B cell (primary cell): ENCODE results near the gene PFDN2. TPM values are rescaled to one million over a fixed set of nuclear protein-coding genes. Genes with fewer than 3 reads are reported as not detected.

Experiments
- ATAC-seq: fragments of 200-7000 bp; cut with Tn5 transposase; one replicate; pipeline ENCODE4 v1.10.0; 2021; ENCODE audit warnings: low read depth, mild to moderate bottlenecking, moderate number of reproducible peaks, moderate library complexity
- CTCF ChIA-PET: fragments of 350-600 bp; sonication (Branson Sonifier 250); formaldehyde crosslinking; loops from one replicate; lab custom pipeline; 2021; ENCODE audit warnings: antibody characterized with exemption, inconsistent platforms; lab: Charles Lee
- POLR2A ChIA-PET: fragments of 350-600 bp; sonication (Branson Sonifier 250); formaldehyde crosslinking; loops from one replicate; lab custom pipeline; 2021; ENCODE audit warnings: antibody characterized with exemption; lab: Charles Lee
- DNase-seq: peaks from one replicate; pipeline ENCODE4 v3.0.0; 2013
- H2AFZ ChIP-seq: 2 replicates; pipeline ENCODE4 v1.6.1; 2012; ENCODE audit warnings: mild to moderate bottlenecking, low read depth, low read length; ENCODE audit not compliant: insufficient read depth, poor library complexity, severe bottlenecking
- H3K27ac ChIP-seq, 2 donors: 1 replicate in 1 of 2; 2 replicates in 1 of 2; pipeline ENCODE4 v1.5.1; 2012 to 2013; ENCODE audit warnings: low read length in 2 of 2, mild to moderate bottlenecking in 2 of 2, moderate library complexity in 1 of 2
- H3K27me3 ChIP-seq, 4 experiments: fragments of 200-600 bp in 1 of 4; sonication (generic) in 1 of 4; replicated peaks in 1 of 4; 1 replicate in 2 of 4; 2 replicates in 2 of 4; pipeline versions ENCODE4 v1.6.1 to v1.7.0; 2013 to 2016; ENCODE audit warnings: low read length in 3 of 4, mild to moderate bottlenecking in 2 of 4, mixed read lengths in 1 of 4, moderate library complexity in 1 of 4; ENCODE audit not compliant: insufficient read depth in 4 of 4, control insufficient read depth in 3 of 4; ENCODE audit errors: control extremely low read depth in 1 of 4
- H3K36me3 ChIP-seq, 2 experiments: replicated peaks in 1 of 2; 1 replicate in 1 of 2; 2 replicates in 1 of 2; pipeline versions ENCODE4 v1.6.1 to v1.7.1; 2013; ENCODE audit warnings: low read length in 1 of 2; ENCODE audit not compliant: insufficient read depth in 2 of 2, control insufficient read depth in 1 of 2; ENCODE audit errors: control extremely low read depth in 1 of 2, extremely low read depth in 1 of 2
- H3K4me1 ChIP-seq, 2 donors: fragments of 200-600 bp in 1 of 2; sonication (generic) in 1 of 2; 1 replicate in 1 of 2; 2 replicates in 1 of 2; pipeline versions ENCODE4 v1.5.1 to v1.6.1; 2013 to 2017; ENCODE audit warnings: low read length in 2 of 2; ENCODE audit not compliant: control insufficient read depth in 2 of 2, insufficient read depth in 2 of 2
- H3K4me2 ChIP-seq: replicated peaks from 2 replicates; pipeline ENCODE3; 2012; ENCODE audit warnings: mild to moderate bottlenecking, low read depth, low read length; ENCODE audit not compliant: poor library complexity, severe bottlenecking
- H3K4me3 ChIP-seq, 5 experiments: fragments of 200-600 bp in 1 of 5; sonication (generic) in 1 of 5; 1 replicate in 3 of 5; 2 replicates in 2 of 5; pipeline versions ENCODE4 v1.5.1 to v1.7.0; 2011 to 2016; ENCODE audit warnings: low read length in 4 of 5, mild to moderate bottlenecking in 4 of 5, low read depth in 2 of 5, control low read depth in 1 of 5, moderate library complexity in 1 of 5; ENCODE audit not compliant: insufficient read depth in 1 of 5; ENCODE audit errors: control extremely low read depth in 1 of 5, extremely low read depth in 1 of 5
- H3K79me2 ChIP-seq: fragments of 200-600 bp; sonication (generic); one replicate; pipeline ENCODE4 v1.6.0; 2016; ENCODE audit warnings: low read length; ENCODE audit not compliant: control insufficient read depth, insufficient read depth
- H3K9ac ChIP-seq: fragments of 200-600 bp; sonication (generic); 2 replicates; pipeline ENCODE4 v1.6.1; 2017; ENCODE audit warnings: mild to moderate bottlenecking, low read length, moderate library complexity
- H3K9me3 ChIP-seq, 3 donors: one replicate each; pipeline versions ENCODE4 v1.6.1 to v1.7.1; 2013; ENCODE audit warnings: low read length in 2 of 3; ENCODE audit not compliant: control insufficient read depth in 2 of 3, insufficient read depth in 1 of 3; ENCODE audit errors: control extremely low read depth in 1 of 3
- H4K20me1 ChIP-seq: 2 replicates; pipeline ENCODE4 v1.6.0; 2012; ENCODE audit warnings: mild to moderate bottlenecking, low read length; ENCODE audit not compliant: insufficient read depth, control insufficient read depth, poor library complexity, severe bottlenecking
- H3K27ac Mint-ChIP-seq: one replicate; pipeline ENCODE4 v1.8.0; 2021; ENCODE audit warnings: mixed read lengths
- H3K27me3 Mint-ChIP-seq: one replicate; pipeline ENCODE4 v1.8.0; 2021; ENCODE audit warnings: mixed read lengths
- H3K4me1 Mint-ChIP-seq: one replicate; pipeline ENCODE4 v1.8.0; 2021; ENCODE audit warnings: mixed read lengths
- H3K4me3 Mint-ChIP-seq: one replicate; pipeline ENCODE4 v1.8.0; 2021; ENCODE audit warnings: mixed read lengths
- H3K9me3 Mint-ChIP-seq: one replicate; pipeline ENCODE4 v1.8.0; 2022; ENCODE audit warnings: mixed read lengths; ENCODE audit not compliant: insufficient read depth
- EZH2 ChIP-seq: IDR thresholded peaks from 2 replicates; pipeline ENCODE4 v1.6.1; 2012; ENCODE audit warnings: borderline replicate concordance, low read depth, mild to moderate bottlenecking, moderate library complexity, low read length; ENCODE audit not compliant: insufficient read depth, poor library complexity, severe bottlenecking
- WGBS: methylation state at CpG from one replicate; pipeline ENCODE4 v1.1.5; 2013; ENCODE audit warnings: missing lambda C conversion rate; ENCODE audit not compliant: insufficient coverage; 5-methylcytosine and 5-hydroxymethylcytosine counted together
- intact Hi-C: fragments of 100-400 bp; cut with micrococcal nuclease; formaldehyde crosslinking; loops from one replicate; pipeline ENCODE4 v1.10.0; 2022
- polyA plus RNA-seq: library from polyadenylated mRNA; depleted of rRNA; stranded (reverse); fragments of >200 nt; gene quantifications from 2 replicates; pipeline ENCODE4 v1.2.3, GENCODE V29; 2012
- total RNA-seq, 2 donors: library from RNA; stranded (reverse); fragments of 120-200 nt in 1 of 2; gene quantifications; 1 replicate in 1 of 2; 2 replicates in 1 of 2; pipeline versions ENCODE4 v1.2.3 to v1.2.4, GENCODE V29; 2013 to 2022
- TF ChIP-seq, protein P1 (sequence below): fragments of 200-600 bp; IDR thresholded peaks from one replicate; pipeline ENCODE4 v1.8.0; 2022; ENCODE audit warnings: antibody characterized with exemption, mild to moderate bottlenecking

PFDN2 gene
- total and polyA plus RNA-seq, 2 donors (not counting 1 experiment from before 2014, with no cell fraction given): 29.9 to 43.2 TPM

DNA sequence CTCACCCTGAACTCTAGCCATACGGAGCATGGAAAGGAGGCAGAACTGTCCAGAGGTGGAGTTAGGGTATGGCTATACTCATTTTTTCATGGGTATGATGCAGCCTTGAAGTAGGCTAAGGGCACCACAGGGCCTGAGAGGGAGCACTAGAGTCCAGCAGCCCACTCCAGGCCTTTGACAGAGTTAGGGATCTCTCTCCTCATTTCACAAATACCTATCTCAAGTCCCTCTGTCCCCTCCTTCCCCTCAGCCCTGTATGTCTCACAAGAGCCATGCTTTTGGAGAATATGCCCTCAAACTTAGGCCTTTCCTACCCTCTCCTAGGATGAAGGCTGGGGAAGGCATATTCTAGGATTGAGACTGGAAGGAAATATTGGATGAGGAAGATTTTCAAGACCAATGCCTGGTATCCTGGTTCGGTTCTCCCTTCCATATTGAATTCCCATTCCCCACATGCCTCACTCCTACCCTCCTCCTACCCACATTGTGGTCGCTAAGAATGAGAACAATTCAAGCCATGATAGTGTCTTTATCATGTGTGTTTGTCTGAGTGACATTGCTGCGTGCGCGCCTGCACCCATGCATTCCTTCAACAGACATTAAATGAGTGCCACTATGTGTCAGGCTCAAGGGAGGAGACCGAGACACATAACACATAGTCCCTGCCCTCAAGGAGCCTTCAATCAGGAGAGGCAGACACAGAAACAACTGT, 25.9 kb downstream of the PFDN2 start:
- Mint-ChIP-seq H3K4me1 (peaks cover 14% of the 10 kb centered on the region), H3K9me3 (no peaks in the 10 kb centered on the region), H3K27me3 (no peaks in the 10 kb centered on the region), H3K27ac (no peak overlapping the region), H3K4me3 (no peak overlapping the region)
- Histone ChIP-seq H3K4me3 (no peak overlapping the region), H3K27me3 (no peaks in the 10 kb centered on the region), H2AFZ (no peak overlapping the region), H3K9ac (no peak overlapping the region), H3K36me3 (no peaks in the 10 kb centered on the region), H3K4me1 (peaks cover 2 to 12% of the 10 kb centered on the region in 2 donors), H3K79me2 (no peaks in the 10 kb centered on the region), H3K4me2 (no peak overlapping the region), H3K27ac (no peak overlapping the region), H3K9me3 (no peaks in the 10 kb centered on the region), H4K20me1 (no peaks in the 10 kb centered on the region)
- WGBS: 97% methylated on average over 4 of the region's 7 CpGs
- no peak for TF ChIP-seq EZH2
- TF ChIP-seq, protein P1, sequence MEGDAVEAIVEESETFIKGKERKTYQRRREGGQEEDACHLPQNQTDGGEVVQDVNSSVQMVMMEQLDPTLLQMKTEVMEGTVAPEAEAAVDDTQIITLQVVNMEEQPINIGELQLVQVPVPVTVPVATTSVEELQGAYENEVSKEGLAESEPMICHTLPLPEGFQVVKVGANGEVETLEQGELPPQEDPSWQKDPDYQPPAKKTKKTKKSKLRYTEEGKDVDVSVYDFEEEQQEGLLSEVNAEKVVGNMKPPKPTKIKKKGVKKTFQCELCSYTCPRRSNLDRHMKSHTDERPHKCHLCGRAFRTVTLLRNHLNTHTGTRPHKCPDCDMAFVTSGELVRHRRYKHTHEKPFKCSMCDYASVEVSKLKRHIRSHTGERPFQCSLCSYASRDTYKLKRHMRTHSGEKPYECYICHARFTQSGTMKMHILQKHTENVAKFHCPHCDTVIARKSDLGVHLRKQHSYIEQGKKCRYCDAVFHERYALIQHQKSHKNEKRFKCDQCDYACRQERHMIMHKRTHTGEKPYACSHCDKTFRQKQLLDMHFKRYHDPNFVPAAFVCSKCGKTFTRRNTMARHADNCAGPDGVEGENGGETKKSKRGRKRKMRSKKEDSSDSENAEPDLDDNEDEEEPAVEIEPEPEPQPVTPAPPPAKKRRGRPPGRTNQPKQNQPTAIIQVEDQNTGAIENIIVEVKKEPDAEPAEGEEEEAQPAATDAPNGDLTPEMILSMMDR: no peak
- no peak for ATAC-seq
- ChIA-PET POLR2A (no interaction called here), CTCF (no interaction called here)
- DNase-seq: no peak
- intact Hi-C loops: loop anchor here (10.0 kb wide), 1 partner anchor 293 kb away; no protein-coding TSS in a partner anchor

DNA sequence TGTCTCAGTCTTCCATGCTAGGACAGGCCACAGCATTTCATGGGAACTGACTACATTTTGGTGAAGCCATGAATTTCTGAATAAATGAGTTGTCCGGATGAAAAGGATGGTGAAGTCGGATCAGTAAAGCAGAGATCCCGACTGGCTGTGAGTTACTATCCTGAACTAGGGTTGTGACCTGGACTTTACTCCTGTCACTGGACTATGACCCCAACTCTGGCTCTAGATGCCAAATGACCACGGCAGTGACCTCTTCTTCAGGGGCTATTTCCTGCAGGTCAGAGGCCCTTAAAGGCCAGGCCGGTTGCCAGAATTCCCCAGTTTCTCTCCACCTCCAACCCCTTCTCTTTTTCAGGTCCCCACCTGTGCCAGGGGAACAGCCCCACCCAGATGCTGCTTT, 26.7 kb downstream of the PFDN2 start:
- H3K9me3 Mint-ChIP-seq: no peaks in the 10 kb centered on the region
- 100% methylated on average over 4 of the region's 5 CpGs for WGBS
- H3K27ac Mint-ChIP-seq: no peak overlapping the region
- Histone ChIP-seq H3K27ac (no peak overlapping the region), H3K9me3 (no peaks in the 10 kb centered on the region), H3K4me1 (peaks cover 0 to 4% of the 10 kb centered on the region in 2 donors), H3K4me3 (no peak overlapping the region), H3K36me3 (no peaks in the 10 kb centered on the region), H3K9ac (no peak overlapping the region), H3K27me3 (no peaks in the 10 kb centered on the region), H4K20me1 (no peaks in the 10 kb centered on the region), H3K79me2 (no peaks in the 10 kb centered on the region), H2AFZ (no peak overlapping the region), H3K4me2 (no peak overlapping the region)
- intact Hi-C loops: loop anchor here (10.0 kb wide), 1 partner anchor 294 kb away; no protein-coding TSS in a partner anchor
- TF ChIP-seq, protein P1: no peak
- no peak for TF ChIP-seq EZH2
- peaks cover 5% of the 10 kb centered on the region for H3K4me1 Mint-ChIP-seq
- H3K4me3 Mint-ChIP-seq: no peak overlapping the region
- peaks cover under 1% of the 10 kb centered on the region for H3K27me3 Mint-ChIP-seq
- ChIA-PET POLR2A (no interaction called here), CTCF (no interaction called here)
- DNase-seq: no peak
- ATAC-seq: no peak
